Measurements from ENCODE around the gene FILIP1L. TPM values are rescaled to one million over a fixed set of nuclear protein-coding genes. Genes with fewer than 3 reads are reported as not detected.

Gene FILIP1L
- total and polyA plus RNA-seq, 2 of the 13 experiments (the other 11 are each of a cell fraction or from before 2014, with no cell fraction given), result 8.1 to 187 TPM

DNA sequence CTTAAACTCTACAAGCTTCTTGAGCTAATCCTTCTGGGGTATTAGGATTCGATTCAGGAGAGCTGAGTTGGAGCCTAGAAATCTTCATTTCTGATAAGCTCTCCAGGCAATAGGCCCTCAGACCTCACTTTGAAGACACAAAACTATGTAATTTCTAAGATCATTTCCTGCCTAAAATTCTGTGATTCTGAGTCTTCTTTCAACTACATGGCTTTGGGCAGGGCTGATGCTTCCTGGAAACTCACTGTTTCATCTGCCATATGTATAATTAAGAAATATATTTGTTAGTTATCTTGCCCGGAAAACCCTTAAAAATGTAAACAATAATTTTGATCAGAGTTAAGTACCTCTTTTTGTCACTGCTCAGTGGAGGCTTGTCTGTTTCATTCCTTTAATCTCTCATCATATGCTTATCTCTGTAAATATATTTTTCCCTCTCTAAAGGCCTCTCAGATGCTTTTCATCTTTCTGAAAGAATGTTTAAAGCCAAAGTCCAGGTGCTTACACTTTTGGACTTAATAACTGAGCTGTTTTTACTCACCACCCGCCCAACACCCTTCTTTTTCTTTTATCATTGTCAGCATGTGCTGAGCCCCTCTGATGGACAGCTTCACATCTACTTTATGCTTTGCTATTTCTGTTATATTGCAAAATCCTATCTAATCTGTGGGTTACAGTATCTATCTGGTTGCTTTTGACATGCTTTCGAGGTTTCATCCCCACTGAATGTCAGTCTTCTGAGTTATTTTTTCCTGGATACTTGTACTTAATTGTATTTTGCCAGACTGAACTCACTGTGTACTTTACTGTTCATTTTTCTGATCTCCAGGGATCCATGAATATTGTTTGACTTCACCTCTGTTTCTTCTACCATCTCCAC is 38.2 kb downstream of the FILIP1L start (continued):
- TF ChIP-seq ZMYM2 (CRISPR knock-in tag; IDR thresholded peaks at IDR 0.05), result 0 out of 2 replicates have a peak, but pooled peaks have one; percentile 29
- no peak for TF ChIP-seq ZSCAN30 (CRISPR knock-in tag; IDR thresholded peaks at IDR 0.05)
- TF ChIP-seq, protein P1, sequence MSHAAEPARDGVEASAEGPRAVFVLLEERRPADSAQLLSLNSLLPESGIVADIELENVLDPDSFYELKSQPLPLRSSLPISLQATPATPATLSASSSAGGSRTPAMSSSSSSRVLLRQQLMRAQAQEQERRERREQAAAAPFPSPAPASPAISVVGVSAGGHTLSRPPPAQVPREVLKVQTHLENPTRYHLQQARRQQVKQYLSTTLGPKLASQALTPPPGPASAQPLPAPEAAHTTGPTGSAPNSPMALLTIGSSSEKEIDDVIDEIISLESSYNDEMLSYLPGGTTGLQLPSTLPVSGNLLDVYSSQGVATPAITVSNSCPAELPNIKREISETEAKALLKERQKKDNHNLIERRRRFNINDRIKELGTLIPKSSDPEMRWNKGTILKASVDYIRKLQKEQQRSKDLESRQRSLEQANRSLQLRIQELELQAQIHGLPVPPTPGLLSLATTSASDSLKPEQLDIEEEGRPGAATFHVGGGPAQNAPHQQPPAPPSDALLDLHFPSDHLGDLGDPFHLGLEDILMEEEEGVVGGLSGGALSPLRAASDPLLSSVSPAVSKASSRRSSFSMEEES (CRISPR knock-in tag; IDR thresholded peaks at IDR 0.05), result peak; percentile 81; the same call in 1 of the 2 replicates
- TF ChIP-seq PLRG1 (conservative IDR thresholded peaks at IDR 0.05), result no peak
- no peak for TF ChIP-seq ZNF879 (CRISPR knock-in tag; IDR thresholded peaks at IDR 0.05)
- no peak for TF ChIP-seq ZNF570 (CRISPR knock-in tag; IDR thresholded peaks at IDR 0.05; ENCODE audit: borderline replicate concordance)
- peak; percentile 80 for TF ChIP-seq NR2F2 (IDR thresholded peaks at IDR 0.05; ENCODE audit: borderline replicate concordance, low read depth)
- TF ChIP-seq SMAD1 (CRISPR knock-in tag; IDR thresholded peaks at IDR 0.05; ENCODE audit: borderline replicate concordance, low read depth), result no peak
- TF ChIP-seq ZNF180 (CRISPR knock-in tag; IDR thresholded peaks at IDR 0.05; ENCODE audit: borderline replicate concordance, low read depth), result no peak
- TF ChIP-seq CHD2 (IDR thresholded peaks at IDR 0.05; ENCODE audit: low read depth, low read length), result no peak
- TF ChIP-seq ZBTB38 (CRISPR knock-in tag; IDR thresholded peaks at IDR 0.05), result no peak
- TF ChIP-seq, protein P2, sequence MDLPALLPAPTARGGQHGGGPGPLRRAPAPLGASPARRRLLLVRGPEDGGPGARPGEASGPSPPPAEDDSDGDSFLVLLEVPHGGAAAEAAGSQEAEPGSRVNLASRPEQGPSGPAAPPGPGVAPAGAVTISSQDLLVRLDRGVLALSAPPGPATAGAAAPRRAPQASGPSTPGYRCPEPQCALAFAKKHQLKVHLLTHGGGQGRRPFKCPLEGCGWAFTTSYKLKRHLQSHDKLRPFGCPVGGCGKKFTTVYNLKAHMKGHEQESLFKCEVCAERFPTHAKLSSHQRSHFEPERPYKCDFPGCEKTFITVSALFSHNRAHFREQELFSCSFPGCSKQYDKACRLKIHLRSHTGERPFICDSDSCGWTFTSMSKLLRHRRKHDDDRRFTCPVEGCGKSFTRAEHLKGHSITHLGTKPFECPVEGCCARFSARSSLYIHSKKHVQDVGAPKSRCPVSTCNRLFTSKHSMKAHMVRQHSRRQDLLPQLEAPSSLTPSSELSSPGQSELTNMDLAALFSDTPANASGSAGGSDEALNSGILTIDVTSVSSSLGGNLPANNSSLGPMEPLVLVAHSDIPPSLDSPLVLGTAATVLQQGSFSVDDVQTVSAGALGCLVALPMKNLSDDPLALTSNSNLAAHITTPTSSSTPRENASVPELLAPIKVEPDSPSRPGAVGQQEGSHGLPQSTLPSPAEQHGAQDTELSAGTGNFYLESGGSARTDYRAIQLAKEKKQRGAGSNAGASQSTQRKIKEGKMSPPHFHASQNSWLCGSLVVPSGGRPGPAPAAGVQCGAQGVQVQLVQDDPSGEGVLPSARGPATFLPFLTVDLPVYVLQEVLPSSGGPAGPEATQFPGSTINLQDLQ (CRISPR knock-in tag; IDR thresholded peaks at IDR 0.05), result no peak
- 0 out of 2 replicates have a peak, but pooled peaks have one; percentile 33 for TF ChIP-seq PHF21A (CRISPR knock-in tag; IDR thresholded peaks at IDR 0.05)
- TF ChIP-seq ZNF747 (CRISPR knock-in tag; IDR thresholded peaks at IDR 0.05; ENCODE audit: borderline replicate concordance), result no peak
- TF ChIP-seq ZNF724P (CRISPR knock-in tag; IDR thresholded peaks at IDR 0.05; ENCODE audit: borderline replicate concordance), result no peak
- no peak for TF ChIP-seq ZNF83 (CRISPR knock-in tag; IDR thresholded peaks at IDR 0.05; ENCODE audit: borderline replicate concordance)
- no peak for TF ChIP-seq ZZZ3 (CRISPR knock-in tag; IDR thresholded peaks at IDR 0.05; ENCODE audit: borderline replicate concordance)
- TF ChIP-seq ZNF557 (CRISPR knock-in tag; IDR thresholded peaks at IDR 0.05), result no peak
- no peak for TF ChIP-seq PCBP2 (optimal IDR thresholded peaks at IDR 0.05; ENCODE audit: low read depth, low read length, poor library complexity, severe bottlenecking)
- TF ChIP-seq MAFG (CRISPR knock-in tag; IDR thresholded peaks at IDR 0.05), result no peak
- no peak for TF ChIP-seq ZNF558 (CRISPR knock-in tag; IDR thresholded peaks at IDR 0.05; ENCODE audit: borderline replicate concordance)
- TF ChIP-seq, protein P3, sequence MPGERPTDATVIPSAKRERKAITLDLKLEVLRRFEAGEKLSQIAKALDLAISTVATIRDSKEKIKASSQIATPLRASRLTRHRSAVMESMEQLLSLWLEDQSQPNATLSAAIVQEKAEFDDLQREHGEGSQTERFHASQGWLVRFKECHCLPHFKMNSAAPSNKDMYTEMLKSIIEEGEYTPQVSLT (CRISPR knock-in tag; IDR thresholded peaks at IDR 0.05; ENCODE audit: borderline replicate concordance, low read depth), result no peak
- TF ChIP-seq, protein P4, sequence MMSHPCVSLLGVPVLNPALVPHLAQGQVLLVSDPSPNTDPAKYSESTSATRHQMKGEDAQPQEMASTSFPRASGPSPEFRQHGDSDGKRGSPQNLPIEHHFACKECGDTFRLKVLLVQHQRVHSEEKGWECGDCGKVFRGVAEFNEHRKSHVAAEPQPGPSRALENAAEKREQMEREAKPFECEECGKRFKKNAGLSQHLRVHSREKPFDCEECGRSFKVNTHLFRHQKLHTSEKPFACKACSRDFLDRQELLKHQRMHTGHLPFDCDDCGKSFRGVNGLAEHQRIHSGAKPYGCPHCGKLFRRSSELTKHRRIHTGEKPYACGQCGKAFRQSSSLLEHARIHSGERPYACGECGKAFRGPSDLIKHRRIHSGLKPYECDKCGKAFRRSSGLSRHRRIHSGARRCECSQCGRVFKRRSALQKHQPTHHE (CRISPR knock-in tag; IDR thresholded peaks at IDR 0.05; ENCODE audit: borderline replicate concordance), result no peak
- no peak for TF ChIP-seq MYNN (CRISPR knock-in tag; IDR thresholded peaks at IDR 0.05; ENCODE audit: low read depth)

Measured in HepG2 (cell line).